WTC11 (cell line): ENCODE measurements around the gene CPNE5. TPM values are rescaled to one million over a fixed set of nuclear protein-coding genes. Genes with fewer than 3 reads are reported as not detected.
A peak's percentile ranks its signal among the peaks of the same experiment; 100 is the strongest.

Experiments
- ATAC-seq: fragments of 200-7000 bp; cut with Tn5 transposase; 2 replicates; pipeline ENCODE4 v1.10.0; 2021; ENCODE audit warnings: mild to moderate bottlenecking, moderate library complexity
- CTCF ChIA-PET: fragments of 300-600 bp; sonication (Branson Sonifier 250); formaldehyde crosslinking; loops from one replicate; lab custom pipeline; 2021; ENCODE audit warnings: antibody characterized with exemption; lab: Charles Lee
- POLR2A ChIA-PET: fragments of 350-600 bp; sonication (Branson Sonifier 250); formaldehyde crosslinking; loops from one replicate; lab custom pipeline; 2021; ENCODE audit warnings: antibody characterized with exemption; lab: Charles Lee
- DNase-seq: peaks from one replicate; pipeline ENCODE4 v3.0.0; 2021; ENCODE audit warnings: low spot score
- H3K27ac Mint-ChIP-seq: 2 replicates; pipeline ENCODE4 v1.8.0; 2021; ENCODE audit warnings: mixed read lengths
- H3K27me3 Mint-ChIP-seq: 2 replicates; pipeline ENCODE4 v1.8.0; 2021; ENCODE audit warnings: low read depth, mild to moderate bottlenecking, moderate library complexity, mixed read lengths
- H3K36me3 Mint-ChIP-seq: 2 replicates; pipeline ENCODE4 v1.8.0; 2021; ENCODE audit warnings: mixed read lengths
- H3K4me1 Mint-ChIP-seq: 2 replicates; pipeline ENCODE4 v1.8.0; 2022; ENCODE audit warnings: mixed read lengths
- H3K4me3 Mint-ChIP-seq: 2 replicates; pipeline ENCODE4 v1.8.0; 2021; ENCODE audit warnings: mild to moderate bottlenecking, moderate library complexity, mixed read lengths
- H3K9me3 Mint-ChIP-seq: 2 replicates; pipeline ENCODE4 v1.8.0; 2021; ENCODE audit warnings: mixed read lengths
- ATF6 ChIP-seq: sonication (generic); formaldehyde crosslinking; IDR thresholded peaks from 2 replicates; pipeline ENCODE4 v1.8.1; 2023; ENCODE audit warnings: mild to moderate bottlenecking, missing genetic modification reagents
- ELF4 ChIP-seq: sonication (generic); formaldehyde crosslinking; IDR thresholded peaks from 2 replicates; pipeline ENCODE4 v1.8.1; 2022; ENCODE audit warnings: low read depth, mild to moderate bottlenecking, moderate library complexity, missing genetic modification reagents
- FOXP1 ChIP-seq: sonication (generic); formaldehyde crosslinking; IDR thresholded peaks from 2 replicates; pipeline ENCODE4 v1.8.0; 2022; ENCODE audit warnings: missing genetic modification reagents, mild to moderate bottlenecking, moderate library complexity, borderline replicate concordance
- FOXP4 ChIP-seq: sonication (generic); formaldehyde crosslinking; IDR thresholded peaks from 2 replicates; pipeline ENCODE4 v1.8.0; 2022; ENCODE audit warnings: mild to moderate bottlenecking, missing genetic modification reagents
- GABPB1 ChIP-seq: sonication (generic); formaldehyde crosslinking; IDR thresholded peaks from 2 replicates; pipeline ENCODE4 v1.8.1; 2023; ENCODE audit warnings: mild to moderate bottlenecking, missing genetic modification reagents
- NR2C2 ChIP-seq: sonication (generic); formaldehyde crosslinking; IDR thresholded peaks from 2 replicates; pipeline ENCODE4 v1.8.0; 2022; ENCODE audit warnings: mild to moderate bottlenecking, missing genetic modification reagents
- NR3C1 ChIP-seq: sonication (generic); formaldehyde crosslinking; conservative IDR thresholded peaks from 2 replicates; pipeline ENCODE4 v1.8.1; 2023; ENCODE audit warnings: low read depth, mild to moderate bottlenecking, missing genetic modification reagents
- PRRX2 ChIP-seq: fragments of 250-450 bp; sonication (Bioruptor Pico); IDR thresholded peaks from 2 replicates; pipeline ENCODE4 v1.8.0; 2021; ENCODE audit warnings: mild to moderate bottlenecking
- RORB ChIP-seq: fragments of 250-450 bp; sonication (Bioruptor Pico); IDR thresholded peaks from 2 replicates; pipeline ENCODE4 v1.9.0; 2021; ENCODE audit warnings: mild to moderate bottlenecking
- SMAD4 ChIP-seq: sonication (generic); formaldehyde crosslinking; IDR thresholded peaks from 2 replicates; pipeline ENCODE4 v1.8.0; 2022; ENCODE audit warnings: mild to moderate bottlenecking, missing genetic modification reagents
- ZBTB21 ChIP-seq: sonication (generic); formaldehyde crosslinking; IDR thresholded peaks from 2 replicates; pipeline ENCODE4 v1.8.1; 2023; ENCODE audit warnings: mild to moderate bottlenecking, missing genetic modification reagents, borderline replicate concordance
- ZNF219 ChIP-seq: sonication (generic); formaldehyde crosslinking; IDR thresholded peaks from 2 replicates; pipeline ENCODE4 v1.8.0; 2023; ENCODE audit warnings: missing genetic modification reagents, mild to moderate bottlenecking, borderline replicate concordance
- ZNF232 ChIP-seq: sonication (generic); formaldehyde crosslinking; IDR thresholded peaks from 2 replicates; pipeline ENCODE4 v1.8.0; 2022; ENCODE audit warnings: mild to moderate bottlenecking, missing genetic modification reagents
- ZNF281 ChIP-seq: sonication (generic); formaldehyde crosslinking; IDR thresholded peaks from 2 replicates; pipeline ENCODE4 v1.8.0; 2023; ENCODE audit warnings: mild to moderate bottlenecking, missing genetic modification reagents
- ZNF423 ChIP-seq: fragments of 250-450 bp; sonication (Bioruptor Pico); IDR thresholded peaks from 2 replicates; pipeline ENCODE4 v2.1.2; 2022; ENCODE audit warnings: mild to moderate bottlenecking, moderate library complexity
- ZNF425 ChIP-seq: fragments of 250-450 bp; sonication (Bioruptor Pico); conservative IDR thresholded peaks from 2 replicates; pipeline ENCODE4 v1.9.0; 2021; ENCODE audit warnings: mild to moderate bottlenecking
- total RNA-seq: library from RNA; stranded (reverse); gene quantifications from 3 replicates; pipeline ENCODE4 v1.2.3, GENCODE V29; 2021

Gene CPNE5
- total RNA-seq, 1 experiment from 2014 or later = 0.44 TPM

- ATAC-seq = no peak
- H3K9me3 Mint-ChIP-seq = peaks cover 15% of the 10 kb centered on the region
- peaks cover 35% of the 10 kb centered on the region for H3K4me1 Mint-ChIP-seq
- no peak overlapping the region for H3K27ac Mint-ChIP-seq
- ChIA-PET CTCF (interaction anchor here (1.5 to 1.8 kb wide), 3 partner anchors 21 to 65 kb away, joined by 4 to 7 read pairs (median 6); no protein-coding TSS in a partner anchor), POLR2A (no interaction called here)
- no peak for TF ChIP-seq ZNF281 (CRISPR knock-in tag)
- TF ChIP-seq ZNF423 (CRISPR knock-in tag) = no peak
- TF ChIP-seq PRRX2 (CRISPR knock-in tag) = no peak
- no peak for TF ChIP-seq RORB (CRISPR knock-in tag)
- no peak for TF ChIP-seq ELF4 (CRISPR knock-in tag)
- TF ChIP-seq FOXP1 = no peak
- TF ChIP-seq FOXP4 (CRISPR knock-in tag) = no peak
- no peak for TF ChIP-seq NR2C2
- no peaks in the 10 kb centered on the region for H3K36me3 Mint-ChIP-seq
- no peak for DNase-seq
- H3K27me3 Mint-ChIP-seq = peaks cover 6% of the 10 kb centered on the region
- H3K4me3 Mint-ChIP-seq = no peak overlapping the region
Measured at GRCh38 chr6:36830577-36830976, 8.7 kb downstream of the CPNE5 start.

- Mint-ChIP-seq H3K36me3 (no peaks in the 10 kb centered on the region), H3K4me1 (peaks cover 32% of the 10 kb centered on the region), H3K9me3 (peaks cover 15% of the 10 kb centered on the region), H3K4me3 (no peak overlapping the region), H3K27me3 (peaks cover under 1% of the 10 kb centered on the region), H3K27ac (no peak overlapping the region)
- ChIA-PET CTCF (interaction anchor here (1.5 to 1.8 kb wide), 3 partner anchors 22 to 64 kb away, joined by 4 to 7 read pairs (median 6); no protein-coding TSS in a partner anchor), POLR2A (no interaction called here)
- ATAC-seq (no peak), DNase-seq (no peak)
- TF ChIP-seq ZNF425 (CRISPR knock-in tag) = no peak
- no peak for TF ChIP-seq ZBTB21 (CRISPR knock-in tag)
- TF ChIP-seq GABPB1 = peak; percentile 87
- TF ChIP-seq ZNF232 (CRISPR knock-in tag) = no peak
- TF ChIP-seq SMAD4 (CRISPR knock-in tag) = no peak
- no peak for TF ChIP-seq ATF6 (CRISPR knock-in tag)
- no peak for TF ChIP-seq NR3C1
- TF ChIP-seq ZNF219 (CRISPR knock-in tag) = no peak
Measured at GRCh38 chr6:36829919-36830544, 9.2 kb downstream of the CPNE5 start.
